H7 (cell line): ENCODE measurements around the gene PDE11A. TPM values are rescaled to one million over a fixed set of nuclear protein-coding genes. Genes with fewer than 3 reads are reported as not detected.

Experiments
- DNase-seq: peaks from one replicate; pipeline ENCODE4 v3.0.0; 2012
- H3K27me3 ChIP-seq: 2 replicates; pipeline ENCODE4 v1.6.0; 2011; ENCODE audit warnings: mild to moderate bottlenecking, low read length; ENCODE audit not compliant: control insufficient read depth, insufficient read depth
- H3K36me3 ChIP-seq: replicated peaks from 2 replicates; pipeline ENCODE4 v1.5.1; 2011; ENCODE audit warnings: low read length; ENCODE audit not compliant: control insufficient read depth, insufficient read depth
- H3K4me3 ChIP-seq: 2 replicates; pipeline ENCODE4 v1.5.1; 2011; ENCODE audit warnings: low read depth, mild to moderate bottlenecking, control low read depth, low read length, moderate library complexity; ENCODE audit not compliant: insufficient read depth
- total RNA-seq: library from RNA; depleted of rRNA; stranded (reverse); fragments of >200 nt; shearing (Covaris generic); gene quantifications from 2 replicates; pipeline ENCODE4 v1.2.3, GENCODE V29; 2014

The PDE11A gene
- total RNA-seq, 1 experiment from 2014 or later, result 1.2 TPM

- no peak for DNase-seq
- Histone ChIP-seq H3K27me3 (peaks cover 9% of the 10 kb centered on the region), H3K36me3 (no peaks in the 10 kb centered on the region), H3K4me3 (no peak overlapping the region)
These were observed 397.2 kb downstream of the PDE11A start for GRCh38 chr2:177675350-177675821.

GRCh38 chr2:177673602-177674595 lies 398.7 kb downstream of the PDE11A start:
- Histone ChIP-seq H3K4me3 (no peak overlapping the region), H3K36me3 (no peaks in the 10 kb centered on the region), H3K27me3 (peaks cover 21% of the 10 kb centered on the region)
- DNase-seq, result no peak

- Histone ChIP-seq H3K27me3 (peaks cover 23% of the 10 kb centered on the region), H3K36me3 (no peaks in the 10 kb centered on the region), H3K4me3 (no peak overlapping the region)
- DNase-seq, result no peak
These were observed 400.9 kb downstream of the PDE11A start for GRCh38 chr2:177671662-177672061.

GRCh38 chr2:177670791-177671535 lies 401.6 kb downstream of the PDE11A start:
- H3K4me3 ChIP-seq, result no peak overlapping the region
- no peaks in the 10 kb centered on the region for H3K36me3 ChIP-seq
- H3K27me3 ChIP-seq, result peaks cover 23% of the 10 kb centered on the region
- DNase-seq, result peak; percentile 31

GRCh38 chr2:177669625-177670330 lies 402.8 kb downstream of the PDE11A start:
- Histone ChIP-seq H3K4me3 (no peak overlapping the region), H3K36me3 (no peaks in the 10 kb centered on the region), H3K27me3 (peaks cover 23% of the 10 kb centered on the region)
- no peak for DNase-seq

- no peak overlapping the region for H3K4me3 ChIP-seq
- DNase-seq, result no peak
- no peaks in the 10 kb centered on the region for H3K36me3 ChIP-seq
- H3K27me3 ChIP-seq, result peaks cover 23% of the 10 kb centered on the region
These were observed 403.4 kb downstream of the PDE11A start for GRCh38 chr2:177669201-177669600.

- no peak for DNase-seq
- Histone ChIP-seq H3K36me3 (no peaks in the 10 kb centered on the region), H3K4me3 (no peak overlapping the region), H3K27me3 (peaks cover 21% of the 10 kb centered on the region)
These were observed 404.0 kb downstream of the PDE11A start for GRCh38 chr2:177668617-177669016.

- DNase-seq, result no peak
- H3K27me3 ChIP-seq, result peaks cover 19% of the 10 kb centered on the region
- no peaks in the 10 kb centered on the region for H3K36me3 ChIP-seq
These were observed 405.0 kb downstream of the PDE11A start for GRCh38 chr2:177667626-177668025.

GRCh38 chr2:177666408-177666807 lies 406.2 kb downstream of the PDE11A start:
- no peak for DNase-seq
- peaks cover 18% of the 10 kb centered on the region for H3K27me3 ChIP-seq
- H3K4me3 ChIP-seq, result no peak overlapping the region
- H3K36me3 ChIP-seq, result no peaks in the 10 kb centered on the region

More at GRCh38 chr2:177667626-177668025, 405.0 kb downstream of the PDE11A start:
- H3K4me3 ChIP-seq, result no peak overlapping the region

GRCh38 chr2:177665948-177666347 lies 406.6 kb downstream of the PDE11A start:
- H3K27me3 ChIP-seq, result peaks cover 22% of the 10 kb centered on the region
- no peak for DNase-seq
- no peak overlapping the region for H3K4me3 ChIP-seq
- H3K36me3 ChIP-seq, result no peaks in the 10 kb centered on the region

- no peak for DNase-seq
- Histone ChIP-seq H3K36me3 (no peaks in the 10 kb centered on the region), H3K4me3 (no peak overlapping the region), H3K27me3 (peaks cover 22% of the 10 kb centered on the region)
These were observed 407.2 kb downstream of the PDE11A start for GRCh38 chr2:177665328-177665727.

- no peak for DNase-seq
These were observed 409.7 kb downstream of the PDE11A start for GRCh38 chr2:177662895-177663294.

GRCh38 chr2:177660742-177661141 lies 411.8 kb downstream of the PDE11A start:
- Histone ChIP-seq H3K4me3 (no peak overlapping the region), H3K27me3 (peaks cover 9% of the 10 kb centered on the region; the same call in 1 of the 2 replicates)

More at GRCh38 chr2:177662895-177663294, 409.7 kb downstream of the PDE11A start:
- H3K36me3 ChIP-seq, result no peaks in the 10 kb centered on the region
- no peak overlapping the region for H3K4me3 ChIP-seq
- peaks cover 7% of the 10 kb centered on the region; the same call in 1 of the 2 replicates for H3K27me3 ChIP-seq

GRCh38 chr2:177658309-177658708 lies 414.3 kb downstream of the PDE11A start:
- no peak overlapping the region for H3K4me3 ChIP-seq
- no peaks in the 10 kb centered on the region for H3K36me3 ChIP-seq
- peaks cover 9% of the 10 kb centered on the region; the same call in 1 of the 2 replicates for H3K27me3 ChIP-seq
- DNase-seq, result no peak

More at GRCh38 chr2:177660742-177661141, 411.8 kb downstream of the PDE11A start:
- no peaks in the 10 kb centered on the region for H3K36me3 ChIP-seq
- DNase-seq, result no peak
